H9 (cell line): ENCODE measurements around the gene RBFOX2. TPM values are rescaled to one million over a fixed set of nuclear protein-coding genes. Genes with fewer than 3 reads are reported as not detected.
A peak's percentile ranks its signal among the peaks of the same experiment; 100 is the strongest.

ENCODE experiments used
- DNase-seq: peaks from one replicate; pipeline ENCODE4 v3.0.0-alpha.2; 2017
- H2AFZ ChIP-seq: one replicate; pipeline ENCODE4 v1.6.1; 2013; ENCODE audit warnings: mild to moderate bottlenecking, low read length, control low read depth, moderate library complexity
- H2AK5ac ChIP-seq: 2 replicates; pipeline ENCODE4 v1.6.1; 2013; ENCODE audit warnings: low read length, control low read depth, mixed read lengths; ENCODE audit not compliant: insufficient read length
- H2BK120ac ChIP-seq: one replicate; pipeline ENCODE4 v1.6.1; 2013; ENCODE audit warnings: low read depth, mild to moderate bottlenecking, low read length, control low read depth, inconsistent platforms; ENCODE audit not compliant: poor library complexity, severe bottlenecking
- H2BK12ac ChIP-seq: 2 replicates; pipeline ENCODE4 v1.6.1; 2013; ENCODE audit warnings: low read length, control low read depth, mixed read lengths, low read depth; ENCODE audit not compliant: insufficient read length
- H2BK15ac ChIP-seq: 2 replicates; pipeline ENCODE4 v1.6.1; 2013; ENCODE audit warnings: low read depth, low read length, control low read depth
- H2BK20ac ChIP-seq: one replicate; pipeline ENCODE4 v1.6.1; 2013; ENCODE audit warnings: low read depth, mild to moderate bottlenecking, low read length, control low read depth, inconsistent platforms; ENCODE audit not compliant: poor library complexity, severe bottlenecking
- H2BK5ac ChIP-seq: 2 replicates; pipeline ENCODE4 v1.6.1; 2013; ENCODE audit warnings: low read length, control low read depth, mixed read lengths; ENCODE audit not compliant: insufficient read length
- H3K14ac ChIP-seq: 2 replicates; pipeline ENCODE4 v1.6.1; 2013; ENCODE audit warnings: low read length, control low read depth; ENCODE audit not compliant: insufficient read depth
- H3K18ac ChIP-seq: 2 replicates; pipeline ENCODE4 v1.6.1; 2013; ENCODE audit warnings: low read depth, mild to moderate bottlenecking, mixed read lengths, low read length, control low read depth; ENCODE audit not compliant: insufficient read length
- H3K23ac ChIP-seq: 2 replicates; pipeline ENCODE4 v1.6.1; 2013; ENCODE audit warnings: low read length, control low read depth, mixed read lengths, low read depth; ENCODE audit not compliant: insufficient read length
- H3K23me2 ChIP-seq: 2 replicates; pipeline ENCODE4 v1.6.1; 2013; ENCODE audit warnings: low read depth, mild to moderate bottlenecking, mixed read lengths, low read length, control low read depth; ENCODE audit not compliant: insufficient read length, poor library complexity, severe bottlenecking
- H3K27ac ChIP-seq: 2 replicates; pipeline ENCODE4 v1.5.1; 2013; ENCODE audit warnings: low read length, control low read depth, mixed read lengths, low read depth; ENCODE audit not compliant: insufficient read length
- H3K27me3 ChIP-seq: 2 replicates; pipeline ENCODE4 v1.6.1; 2013; ENCODE audit warnings: low read length, control low read depth, inconsistent platforms; ENCODE audit not compliant: insufficient read depth
- H3K4ac ChIP-seq: 2 replicates; pipeline ENCODE4 v1.6.1; 2013; ENCODE audit warnings: low read depth, mild to moderate bottlenecking, control low read depth, inconsistent platforms, low read length, moderate library complexity
- H3K4me1 ChIP-seq: 2 replicates; pipeline ENCODE4 v1.6.1; 2013; ENCODE audit warnings: low read length, control low read depth, inconsistent platforms; ENCODE audit not compliant: insufficient read depth
- H3K4me2 ChIP-seq: 2 replicates; pipeline ENCODE4 v1.6.1; 2013; ENCODE audit warnings: low read length, control low read depth, mixed read lengths; ENCODE audit not compliant: insufficient read length, insufficient read depth
- H3K56ac ChIP-seq: 2 replicates; pipeline ENCODE4 v1.6.1; 2013; ENCODE audit warnings: low read depth, mild to moderate bottlenecking, mixed read lengths, low read length, control low read depth; ENCODE audit not compliant: insufficient read length
- H3K79me1 ChIP-seq: 2 replicates; pipeline ENCODE4 v1.6.1; 2013; ENCODE audit warnings: low read depth, mild to moderate bottlenecking, moderate library complexity, low read length, control low read depth, inconsistent platforms; ENCODE audit not compliant: insufficient read depth, poor library complexity, severe bottlenecking
- H3K79me2 ChIP-seq: 2 replicates; pipeline ENCODE4 v1.6.1; 2013; ENCODE audit warnings: low read length, control low read depth, inconsistent platforms; ENCODE audit not compliant: insufficient read depth
- H3K9ac ChIP-seq: 2 replicates; pipeline ENCODE4 v1.6.1; 2013; ENCODE audit warnings: low read length, control low read depth, mixed read lengths; ENCODE audit not compliant: insufficient read length; ENCODE audit errors: extremely low read depth
- H3K9me3 ChIP-seq: one replicate; pipeline ENCODE4 v1.6.1; 2013; ENCODE audit warnings: low read depth, low read length, inconsistent platforms; ENCODE audit not compliant: control insufficient read depth
- H3T11ph ChIP-seq: one replicate; pipeline ENCODE4 v1.6.1; 2013; ENCODE audit warnings: mild to moderate bottlenecking, low read length, control low read depth, inconsistent platforms
- H4K20me1 ChIP-seq: one replicate; pipeline ENCODE4 v1.6.1; 2013; ENCODE audit not compliant: control insufficient read depth, insufficient read length, insufficient read depth
- H4K5ac ChIP-seq: 2 replicates; pipeline ENCODE4 v1.6.1; 2013; ENCODE audit warnings: low read depth, mild to moderate bottlenecking, mixed read lengths, low read length, control low read depth; ENCODE audit not compliant: insufficient read length
- H4K8ac ChIP-seq: replicated peaks from 2 replicates; pipeline ENCODE4 v1.6.1; 2013; ENCODE audit warnings: low read length, control low read depth, mixed read lengths, low read depth; ENCODE audit not compliant: insufficient read length
- H4K91ac ChIP-seq: 2 replicates; pipeline ENCODE4 v1.6.1; 2013; ENCODE audit warnings: low read depth, mild to moderate bottlenecking, moderate library complexity, mixed read lengths, low read length, control low read depth; ENCODE audit not compliant: insufficient read length
- H3K27ac Mint-ChIP-seq, 3 experiments: 2 replicates in 2 of 3; 3 replicates in 1 of 3; pipeline ENCODE4 v1.8.0; 2020 to 2021; ENCODE audit warnings: mixed read lengths in 3 of 3, mild to moderate bottlenecking in 1 of 3, moderate library complexity in 1 of 3
- H3K27me3 Mint-ChIP-seq: 2 replicates; pipeline ENCODE4 v1.8.0; 2021; ENCODE audit warnings: low read depth, mild to moderate bottlenecking, moderate library complexity, mixed read lengths
- H3K36me3 Mint-ChIP-seq, 3 experiments: 2 replicates in 2 of 3; 3 replicates in 1 of 3; pipeline ENCODE4 v1.8.0; 2020 to 2021; ENCODE audit warnings: low read depth in 3 of 3, mixed read lengths in 3 of 3; ENCODE audit not compliant: insufficient read depth in 1 of 3
- H3K4me1 Mint-ChIP-seq, 2 experiments: 2 replicates each; pipeline ENCODE4 v1.8.0; 2020; ENCODE audit warnings: mixed read lengths in 2 of 2
- H3K4me3 Mint-ChIP-seq, 2 experiments: 2 replicates in 1 of 2; 3 replicates in 1 of 2; pipeline ENCODE4 v1.8.0; 2020 to 2021; ENCODE audit warnings: mild to moderate bottlenecking in 2 of 2, mixed read lengths in 2 of 2, moderate library complexity in 1 of 2
- H3K9me3 Mint-ChIP-seq, 2 experiments: 2 replicates in 1 of 2; 3 replicates in 1 of 2; pipeline ENCODE4 v1.8.0; 2020; ENCODE audit warnings: mild to moderate bottlenecking in 2 of 2, mixed read lengths in 2 of 2, moderate library complexity in 1 of 2
- CTCF ChIP-seq: fragments of 200-600 bp; sonication (generic); conservative IDR thresholded peaks from 3 replicates; pipeline ENCODE4 v1.8.0; 2021; ENCODE audit warnings: antibody characterized with exemption, mild to moderate bottlenecking
- WGBS: extraction: QIAGEN DNeasy Blood & Tissue Kit; methylation state at CpG from one replicate; pipeline ENCODE4 v1.1.7; 2013; ENCODE audit warnings: missing lambda C conversion rate, low lambda C conversion rate, mixed read lengths; ENCODE audit not compliant: insufficient read length; ENCODE audit errors: extremely low coverage; 5-methylcytosine and 5-hydroxymethylcytosine counted together
- total RNA-seq: library from RNA; stranded (reverse); gene quantifications from 2 replicates; pipeline ENCODE4 v1.2.1, GENCODE V29; 2021

Gene RBFOX2
- total RNA-seq, 1 experiment from 2014 or later: 84.7 TPM

GRCh38 chr22:35928285-35928798 is 100.3 kb downstream of the RBFOX2 start:
- H3K23me2 ChIP-seq: no peaks in the 10 kb centered on the region
- no peak overlapping the region for H3K56ac ChIP-seq
- no peak overlapping the region for H3K4me2 ChIP-seq
- no peak overlapping the region for H2BK12ac ChIP-seq
- H3T11ph ChIP-seq: no peak overlapping the region
- no peak overlapping the region for H3K18ac ChIP-seq
- H2BK120ac ChIP-seq: no peak overlapping the region
- no peaks in the 10 kb centered on the region for H3K9me3 ChIP-seq
- no peak overlapping the region for H2BK15ac ChIP-seq
- H3K27ac ChIP-seq: no peak overlapping the region
- WGBS: no CpG with 5 or more reads among the region's 3 CpGs
- H4K91ac ChIP-seq: no peak overlapping the region
- no peak overlapping the region for H3K9ac ChIP-seq
- no peak overlapping the region for H2BK20ac ChIP-seq
- H3K23ac ChIP-seq: no peak overlapping the region
- no peak for TF ChIP-seq CTCF
- H3K27me3 ChIP-seq: no peaks in the 10 kb centered on the region
- peak overlapping the region in 2 of 3 experiments; percentile 44 to 74; a peak in 1 of 7 replicates for H3K27ac Mint-ChIP-seq
- H2BK5ac ChIP-seq: no peak overlapping the region
- H3K79me1 ChIP-seq: peaks cover 4% of the 10 kb centered on the region
- no peak overlapping the region for H2AK5ac ChIP-seq
- peaks cover 6% of the 10 kb centered on the region; the same call in 1 of the 2 replicates for H3K79me2 ChIP-seq
- H2AFZ ChIP-seq: no peak overlapping the region
- no peak for DNase-seq
- H3K4ac ChIP-seq: no peak overlapping the region
- H3K4me1 ChIP-seq: no peaks in the 10 kb centered on the region
- no peaks in the 10 kb centered on the region for H3K27me3 Mint-ChIP-seq
- no peak overlapping the region for H4K8ac ChIP-seq
- no peaks in the 10 kb centered on the region for H3K9me3 Mint-ChIP-seq
- H4K5ac ChIP-seq: no peak overlapping the region
- no peaks in the 10 kb centered on the region for H4K20me1 ChIP-seq
- peaks cover 10 to 15% of the 10 kb centered on the region in 2 experiments for H3K4me1 Mint-ChIP-seq
- H3K14ac ChIP-seq: no peak overlapping the region
- H3K36me3 Mint-ChIP-seq: 0 out of 7 replicates have a peak, but pooled peaks cover 0 to 4% (median 0%) of the 10 kb centered on the region in 3 experiments
- no peak overlapping the region for H3K4me3 Mint-ChIP-seq
